HepG2 (cell line): ENCODE results near the gene FIBCD1.

ENCODE experiments used
- CTCF ChIP-seq: sonication (generic); formaldehyde crosslinking; IDR thresholded peaks from 2 replicates; pipeline ENCODE4 v1.5.0; 2020; ENCODE audit warnings: mild to moderate bottlenecking, missing genetic modification reagents, moderate library complexity
- E2F2 ChIP-seq: sonication (generic); formaldehyde crosslinking; IDR thresholded peaks from 2 replicates; pipeline ENCODE4 v1.4.0; 2020; ENCODE audit warnings: missing genetic modification reagents, borderline replicate concordance
- ELK4 ChIP-seq: sonication (generic); formaldehyde crosslinking; IDR thresholded peaks from 2 replicates; pipeline ENCODE4 v1.9.0; 2021; ENCODE audit warnings: missing genetic modification reagents, borderline replicate concordance
- NFYB ChIP-seq: sonication (generic); formaldehyde crosslinking; IDR thresholded peaks from 2 replicates; pipeline ENCODE4 v1.4.0; 2020; ENCODE audit warnings: missing genetic modification reagents
- PHF21A ChIP-seq: sonication (generic); formaldehyde crosslinking; IDR thresholded peaks from 2 replicates; pipeline ENCODE4 v1.5.0; 2020; ENCODE audit warnings: mild to moderate bottlenecking, missing genetic modification reagents
- PRDM4 ChIP-seq: sonication (generic); formaldehyde crosslinking; IDR thresholded peaks from 2 replicates; pipeline ENCODE4 v1.9.0; 2021; ENCODE audit warnings: missing genetic modification reagents, borderline replicate concordance
- PTBP1 ChIP-seq: fragments of 200-400 bp; formaldehyde crosslinking; IDR thresholded peaks from 2 replicates; pipeline ENCODE4 v1.6.1; 2018; ENCODE audit warnings: low read length, low read depth; ENCODE audit not compliant: poor library complexity, severe bottlenecking
- TCF12 ChIP-seq, 2 experiments: fragments of 450-650 bp in 1 of 2; sonication (generic) in 1 of 2; formaldehyde crosslinking in 1 of 2; IDR thresholded peaks; 2 replicates each; pipeline versions ENCODE4 v1.6.1 to v1.8.0; 2017 to 2022; ENCODE audit warnings: antibody characterized with exemption in 1 of 2, mild to moderate bottlenecking in 1 of 2, missing genetic modification reagents in 1 of 2, moderate library complexity in 1 of 2
- ZNF12 ChIP-seq: sonication (generic); formaldehyde crosslinking; IDR thresholded peaks from 2 replicates; pipeline ENCODE4 v1.5.0; 2020; ENCODE audit warnings: missing genetic modification reagents
- ZNF3 ChIP-seq: IDR thresholded peaks from 2 replicates; pipeline ENCODE4 v1.7.0; 2017; ENCODE audit warnings: inconsistent platforms
- ZNF335 ChIP-seq: sonication (generic); formaldehyde crosslinking; IDR thresholded peaks from 2 replicates; pipeline ENCODE4 v1.4.0; 2020; ENCODE audit warnings: missing genetic modification reagents
- ZNF382 ChIP-seq: sonication (generic); formaldehyde crosslinking; IDR thresholded peaks from 2 replicates; pipeline ENCODE4 v1.5.0; 2020; ENCODE audit warnings: missing genetic modification reagents, mild to moderate bottlenecking, borderline replicate concordance

- TF ChIP-seq ZNF12 (CRISPR knock-in tag) (no peak), NFYB (CRISPR knock-in tag) (no peak), ZNF3 (CRISPR knock-in tag) (no peak), TCF12 (IDR thresholded peaks at IDR 0.05) (no peak), TCF12 (CRISPR knock-in tag; IDR thresholded peaks at IDR 0.05) (no peak), CTCF (no peak), ZNF382 (CRISPR knock-in tag) (no peak), E2F2 (CRISPR knock-in tag) (no peak), ELK4 (CRISPR knock-in tag) (no peak), PRDM4 (no peak), PHF21A (CRISPR knock-in tag) (no peak), PTBP1 (no peak), ZNF335 (CRISPR knock-in tag) (no peak)
Measured at GRCh38 chr9:130864541-130864940, 74.5 kb downstream of the FIBCD1 start.
